DMS53 (cell line): Measurements from ENCODE around the gene KANSL1.

ENCODE experiments used
- DNase-seq: peaks from one replicate; lab custom pipeline; 2025; lab: John Stamatoyannopoulos, UW

The KANSL1 gene

GRCh38 chr17:46169913-46170638 is 23.2 kb downstream of the KANSL1 start:
- DNase-seq, result no peak

GRCh38 chr17:46167826-46168569 is 25.2 kb downstream of the KANSL1 start:
- peak; percentile 36 for DNase-seq

- no peak for DNase-seq
Observed at GRCh38 chr17:46167267-46167666, 26.0 kb downstream of the KANSL1 start.

- DNase-seq, result no peak
Observed at GRCh38 chr17:46166692-46167249, 26.5 kb downstream of the KANSL1 start.

- DNase-seq, result no peak
Observed at GRCh38 chr17:46163929-46164594, 29.2 kb downstream of the KANSL1 start.

GRCh38 chr17:46163316-46163715 is 29.9 kb downstream of the KANSL1 start:
- DNase-seq, result no peak

GRCh38 chr17:46162866-46163265 is 30.4 kb downstream of the KANSL1 start:
- no peak for DNase-seq

- DNase-seq, result no peak
Observed at GRCh38 chr17:46160169-46160568, 33.1 kb downstream of the KANSL1 start.

- no peak for DNase-seq
Observed at GRCh38 chr17:46159686-46160085, 33.5 kb downstream of the KANSL1 start.

GRCh38 chr17:46158323-46159296 is 34.6 kb downstream of the KANSL1 start:
- no peak for DNase-seq

GRCh38 chr17:46157443-46158062 is 35.7 kb downstream of the KANSL1 start:
- DNase-seq, result no peak

- peak; percentile 60 for DNase-seq
Observed at GRCh38 chr17:46154151-46154816, 38.9 kb downstream of the KANSL1 start.

GRCh38 chr17:46152423-46152822 is 40.8 kb downstream of the KANSL1 start:
- peak; percentile 83 for DNase-seq

- no peak for DNase-seq
Observed at GRCh38 chr17:46151762-46152161, 41.5 kb downstream of the KANSL1 start.

GRCh38 chr17:46150216-46150963 is 42.8 kb downstream of the KANSL1 start:
- no peak for DNase-seq

GRCh38 chr17:46148247-46148646 is 45.0 kb downstream of the KANSL1 start:
- DNase-seq, result no peak

GRCh38 chr17:46147296-46147695 is 45.9 kb downstream of the KANSL1 start:
- no peak for DNase-seq

GRCh38 chr17:46144246-46144645 is 49.0 kb downstream of the KANSL1 start:
- DNase-seq, result no peak

- DNase-seq, result no peak
Observed at GRCh38 chr17:46143827-46144236, 49.4 kb downstream of the KANSL1 start.

- no peak for DNase-seq
Observed at GRCh38 chr17:46141645-46142044, 51.6 kb downstream of the KANSL1 start.
